Ovary (tissue), 3 donors: Measurements from ENCODE around the gene DNM2.

Source experiments
- CTCF ChIP-seq, 3 donors: fragments of 450-650 bp in 2 of 3; fragments of 200-600 bp in 1 of 3; IDR thresholded peaks; one replicate each; pipeline versions ENCODE4 v1.5.1 to v1.8.0; 2016 to 2022; ENCODE audit warnings: antibody characterized with exemption in 3 of 3, mild to moderate bottlenecking in 1 of 3
- EP300 ChIP-seq: sonication (generic); formaldehyde crosslinking; IDR thresholded peaks from one replicate; pipeline ENCODE4 v1.6.1; 2017; ENCODE audit warnings: antibody characterized with exemption
- POLR2A ChIP-seq: fragments of 450-650 bp; IDR thresholded peaks from one replicate; pipeline ENCODE4 v1.6.1; 2017; ENCODE audit warnings: antibody characterized with exemption, mild to moderate bottlenecking, moderate library complexity
- donor health status: DM: no; HTN: no; CAD: no.

GRCh38 chr19:10766049-10766623 is 48.3 kb downstream of the DNM2 start:
- no peak for TF ChIP-seq CTCF (IDR thresholded peaks at IDR 0.05)
- no peak for TF ChIP-seq POLR2A
- TF ChIP-seq EP300: no peak
